Lower lobe of right lung (tissue), 2 donors: ENCODE measurements around the gene PODN. TPM values are rescaled to one million over a fixed set of nuclear protein-coding genes. Genes with fewer than 3 reads are reported as not detected.

Experiments used
- ATAC-seq, 2 donors: fragments of 200-7000 bp; cut with Tn5 transposase; one replicate each; pipeline ENCODE4 v1.9.1; 2020 to 2022; ENCODE audit warnings: mild to moderate bottlenecking in 2 of 2, moderate library complexity in 2 of 2
- DNase-seq: peaks from one replicate; pipeline ENCODE4 v3.0.0-alpha.2; 2020
- H3K27ac ChIP-seq: fragments of 200-600 bp; one replicate; pipeline ENCODE4 v1.8.0; 2022
- H3K27me3 ChIP-seq: fragments of 200-600 bp; one replicate; pipeline ENCODE4 v1.8.0; 2022; ENCODE audit warnings: low read depth
- H3K36me3 ChIP-seq: fragments of 200-600 bp; one replicate; pipeline ENCODE4 v1.8.0; 2022; ENCODE audit warnings: mild to moderate bottlenecking
- H3K4me1 ChIP-seq: fragments of 200-600 bp; one replicate; pipeline ENCODE4 v1.8.0; 2022
- H3K4me3 ChIP-seq: fragments of 200-600 bp; one replicate; pipeline ENCODE4 v1.8.0; 2022; ENCODE audit warnings: mild to moderate bottlenecking
- H3K9me3 ChIP-seq: fragments of 200-600 bp; one replicate; pipeline ENCODE4 v1.8.0; 2022
- CTCF ChIP-seq: fragments of 200-600 bp; IDR thresholded peaks from one replicate; pipeline ENCODE4 v1.8.0; 2022; ENCODE audit warnings: antibody characterized with exemption, mild to moderate bottlenecking
- intact Hi-C: fragments of 100-400 bp; cut with DNase I; formaldehyde crosslinking; loops from one replicate; pipeline ENCODE4 v1.11.0; 2022
- total RNA-seq: library from RNA; stranded (reverse); fragmentation: NEBNext Ultra II Directional; extraction: Animal tissue kit (Norgen Biotek cat#: 25700); gene quantifications from one replicate; pipeline ENCODE4 v1.2.1, GENCODE V29; 2021
- donor health status: DM: no; HTN: yes; CAD: no; lungs with severe emphysema.

The PODN gene
- total RNA-seq, 1 donor from 2014 or later, result 64.0 TPM

DNA sequence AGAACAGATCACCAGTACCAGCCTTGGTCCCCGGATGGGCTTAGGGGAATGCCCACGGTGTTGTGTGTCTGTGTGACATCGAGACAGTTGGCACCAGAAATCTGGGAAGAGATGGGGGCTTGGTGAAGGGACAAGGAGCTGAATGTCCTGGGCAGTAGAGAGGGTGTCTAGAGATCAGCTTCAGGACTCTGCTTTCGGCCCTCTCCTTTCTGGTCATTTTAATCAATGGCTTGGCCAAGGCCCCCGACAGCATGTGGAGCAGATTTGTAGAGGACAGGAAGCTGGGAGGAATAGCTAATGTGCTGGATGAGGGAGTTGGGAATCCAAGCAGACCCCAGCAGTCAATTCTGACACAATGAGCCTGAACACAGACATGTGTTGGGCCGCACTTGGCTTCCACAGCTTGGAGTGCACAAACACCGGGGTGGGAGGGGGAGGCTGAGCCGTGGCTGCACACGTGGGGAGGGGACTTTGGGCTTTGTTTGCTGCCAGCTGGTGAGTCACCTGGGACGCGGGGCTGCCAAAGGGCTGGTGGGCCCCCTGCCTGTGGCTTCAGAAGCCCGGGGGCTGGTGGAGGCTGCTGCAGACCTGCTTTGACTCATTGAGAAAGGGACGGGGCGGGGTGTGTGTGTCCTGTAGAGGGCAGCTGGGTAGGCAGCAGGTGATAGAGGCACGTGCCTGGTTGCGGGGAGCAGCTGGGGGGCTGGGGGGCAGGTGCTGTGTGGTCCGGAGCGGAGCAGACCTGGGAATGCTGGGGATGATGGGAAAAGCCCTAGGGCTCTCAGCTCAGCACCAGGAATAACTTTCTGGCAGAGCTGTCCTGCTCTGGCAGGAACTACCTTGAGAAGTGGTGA, 59.5 kb downstream of the PODN start:
- no peaks in the 10 kb centered on the region for H3K36me3 ChIP-seq
- no peaks in the 10 kb centered on the region for H3K9me3 ChIP-seq
- intact Hi-C loops, result no loop called here
- peaks cover 28% of the 10 kb centered on the region for H3K4me1 ChIP-seq
- ATAC-seq, result peak in 1 of 2 donors; percentile 29
- DNase-seq, result no peak
- no peaks in the 10 kb centered on the region for H3K27me3 ChIP-seq
- H3K27ac ChIP-seq, result no peak overlapping the region
- no peak overlapping the region for H3K4me3 ChIP-seq
- TF ChIP-seq CTCF, result no peak

- DNase-seq, result no peak
These were observed 60.3 kb downstream of the PODN start for GRCh38 chr1:53122201-53122885.

DNA sequence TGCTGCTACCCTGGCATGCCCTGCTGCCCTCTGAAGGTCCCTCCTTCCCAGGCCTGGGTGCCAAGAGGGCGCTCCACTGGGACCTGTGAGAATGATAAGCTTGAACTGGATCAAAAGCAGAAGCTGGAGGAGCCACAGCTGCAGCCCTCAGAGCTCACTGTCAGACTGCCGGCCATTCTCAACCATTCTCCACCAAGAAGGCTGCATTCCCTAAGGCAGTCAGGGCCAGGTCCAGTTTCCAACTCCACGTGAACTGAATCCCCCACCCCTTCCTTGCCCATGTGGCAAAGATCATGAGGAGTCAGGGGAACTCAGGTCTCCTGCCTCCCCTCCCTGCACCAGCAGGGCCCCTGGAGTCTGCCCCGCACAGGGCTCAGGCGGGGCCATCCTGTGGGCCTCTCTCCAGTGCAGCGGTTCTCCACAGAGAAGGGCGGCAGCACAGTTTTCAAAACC, 61.0 kb downstream of the PODN start:
- intact Hi-C loops, result no loop called here
- Histone ChIP-seq H3K4me3 (no peak overlapping the region), H3K4me1 (peaks cover 28% of the 10 kb centered on the region), H3K9me3 (no peaks in the 10 kb centered on the region), H3K27me3 (no peaks in the 10 kb centered on the region), H3K27ac (peak overlapping the region; percentile 56), H3K36me3 (no peaks in the 10 kb centered on the region)
- TF ChIP-seq CTCF, result no peak
- DNase-seq (no peak), ATAC-seq (no peak)

More at GRCh38 chr1:53122201-53122885, 60.3 kb downstream of the PODN start:
- Histone ChIP-seq H3K27ac (peak overlapping the region; percentile 56), H3K36me3 (no peaks in the 10 kb centered on the region), H3K4me1 (peaks cover 28% of the 10 kb centered on the region), H3K9me3 (no peaks in the 10 kb centered on the region), H3K27me3 (no peaks in the 10 kb centered on the region), H3K4me3 (no peak overlapping the region)
- no peak for TF ChIP-seq CTCF
- intact Hi-C loops, result no loop called here
- no peak for ATAC-seq

DNA sequence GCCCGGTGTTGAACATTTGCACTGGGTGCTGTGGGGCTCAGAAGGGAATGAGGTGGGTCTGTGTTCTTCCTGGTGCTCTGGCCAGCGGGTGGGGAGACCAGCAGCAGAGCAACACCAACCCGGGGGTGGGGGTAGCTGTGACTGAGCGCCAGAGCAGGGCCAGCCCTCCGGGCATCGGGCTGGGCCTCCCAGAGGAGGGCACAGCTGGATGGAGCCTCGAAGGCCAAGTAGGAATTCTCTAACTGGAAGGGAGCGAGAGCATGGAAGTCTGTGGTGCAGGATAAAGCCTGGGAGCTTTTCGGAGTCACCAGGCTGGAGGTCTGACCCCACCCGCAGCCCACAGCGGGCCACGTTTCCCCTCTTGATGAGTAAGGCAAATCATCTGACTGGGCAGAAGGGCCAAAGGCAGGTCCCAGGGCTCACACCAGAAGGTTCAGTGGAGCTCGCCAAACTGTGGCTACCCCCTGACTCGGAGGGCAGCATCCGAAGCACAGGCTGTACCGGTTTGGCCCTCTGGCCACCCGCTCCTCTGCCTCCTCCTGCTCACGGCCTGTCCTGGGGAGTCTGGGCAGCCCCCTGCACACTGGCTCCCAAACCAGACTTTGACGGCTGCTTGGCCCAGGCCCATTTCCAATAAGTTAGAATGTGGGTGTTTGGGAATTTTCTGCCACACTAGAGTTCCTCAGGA, 61.6 kb downstream of the PODN start:
- Histone ChIP-seq H3K27ac (peak overlapping the region; percentile 56), H3K36me3 (no peaks in the 10 kb centered on the region), H3K4me1 (peaks cover 28% of the 10 kb centered on the region), H3K27me3 (no peaks in the 10 kb centered on the region), H3K4me3 (no peak overlapping the region), H3K9me3 (no peaks in the 10 kb centered on the region)
- intact Hi-C loops, result no loop called here
- peak in 1 of 2 donors; percentile 39 for ATAC-seq
- no peak for TF ChIP-seq CTCF
- DNase-seq, result peak; percentile 47

DNA sequence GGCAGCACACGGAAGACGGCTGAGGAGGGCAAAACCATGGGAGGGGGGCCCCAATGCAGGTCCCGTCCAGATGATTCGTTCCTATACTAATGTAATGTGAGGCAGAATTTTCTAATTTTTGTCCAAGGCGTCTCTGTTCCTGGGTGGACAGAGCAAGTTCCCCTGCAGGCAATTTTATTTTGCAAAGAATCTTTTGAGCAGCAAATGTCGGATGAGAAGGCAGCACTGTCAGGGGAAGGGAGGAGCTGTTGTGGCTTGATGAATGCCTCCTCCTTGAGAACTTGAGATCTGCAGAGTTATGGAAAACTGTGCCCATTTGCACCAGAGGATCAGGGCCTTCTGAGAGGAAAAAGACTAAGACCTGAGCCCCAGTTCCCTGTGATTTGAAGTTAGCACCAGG, 63.1 kb downstream of the PODN start:
- DNase-seq, result no peak
- no peak overlapping the region for H3K27ac ChIP-seq

More for the DNA sequence above, 63.1 kb downstream of the PODN start:
- intact Hi-C loops, result no loop called here
- no peak for TF ChIP-seq CTCF
- no peak overlapping the region for H3K4me3 ChIP-seq
- no peaks in the 10 kb centered on the region for H3K9me3 ChIP-seq
- no peaks in the 10 kb centered on the region for H3K36me3 ChIP-seq
- no peak for ATAC-seq
- H3K4me1 ChIP-seq, result peaks cover 28% of the 10 kb centered on the region
- no peaks in the 10 kb centered on the region for H3K27me3 ChIP-seq
